Hematopoietic multipotent progenitor cell (in vitro differentiated cells): ENCODE results near the gene PARD3B. TPM values are rescaled to one million over a fixed set of nuclear protein-coding genes. Genes with fewer than 3 reads are reported as not detected.

Experiments used
- DNase-seq, 3 donors: peaks; one replicate each; pipeline ENCODE4 v3.0.0-alpha.2; 2011 to 2015; ENCODE audit warnings: low read depth in 2 of 3, low spot score in 2 of 3
- total RNA-seq: library from RNA; depleted of rRNA; stranded (reverse); fragments of >200 nt; gene quantifications from one replicate; pipeline ENCODE4 v1.2.3, GENCODE V29; 2012

Gene PARD3B
- total RNA-seq, 1 donor = 2.7 TPM

- no peak for DNase-seq
These were observed 386.3 kb downstream of the PARD3B start for GRCh38 chr2:204931562-204931961.

- DNase-seq = no peak
These were observed 388.6 kb downstream of the PARD3B start for GRCh38 chr2:204933735-204934374.

GRCh38 chr2:204944927-204945326, 399.7 kb downstream of the PARD3B start:
- no peak for DNase-seq

- DNase-seq = no peak
These were observed 400.1 kb downstream of the PARD3B start for GRCh38 chr2:204945376-204945775.

- no peak for DNase-seq
These were observed 401.6 kb downstream of the PARD3B start for GRCh38 chr2:204946892-204947291.

GRCh38 chr2:204947405-204947804, 402.1 kb downstream of the PARD3B start:
- no peak for DNase-seq

- DNase-seq = peak in 1 of 3 donors; percentile 21
These were observed 402.9 kb downstream of the PARD3B start for GRCh38 chr2:204948024-204948763.

- DNase-seq = peak in 1 of 3 donors; percentile 51
These were observed 403.5 kb downstream of the PARD3B start for GRCh38 chr2:204948822-204949221.

GRCh38 chr2:204950695-204951346, 405.5 kb downstream of the PARD3B start:
- no peak for DNase-seq

GRCh38 chr2:204958371-204958770, 413.1 kb downstream of the PARD3B start:
- DNase-seq = no peak

GRCh38 chr2:204964414-204964813, 419.1 kb downstream of the PARD3B start:
- DNase-seq = no peak

- DNase-seq = no peak
These were observed 421.0 kb downstream of the PARD3B start for GRCh38 chr2:204966245-204966644.

- DNase-seq = peak; percentile 32 to 67 (median 41)
These were observed 422.1 kb downstream of the PARD3B start for GRCh38 chr2:204967199-204967960.

- DNase-seq = no peak
These were observed 426.1 kb downstream of the PARD3B start for GRCh38 chr2:204971206-204971907.

- no peak for DNase-seq
These were observed 426.9 kb downstream of the PARD3B start for GRCh38 chr2:204972161-204972560.

GRCh38 chr2:204972606-204973336, 427.5 kb downstream of the PARD3B start:
- DNase-seq = no peak

GRCh38 chr2:204973616-204974015, 428.3 kb downstream of the PARD3B start:
- DNase-seq = no peak

- no peak for DNase-seq
These were observed 429.2 kb downstream of the PARD3B start for GRCh38 chr2:204974487-204974886.

- DNase-seq = no peak
These were observed 432.6 kb downstream of the PARD3B start for GRCh38 chr2:204977914-204978313.

GRCh38 chr2:204982303-204982702, 437.0 kb downstream of the PARD3B start:
- DNase-seq = peak in 1 of 3 donors; percentile 40
